DND-41 (cell line): Measurements from ENCODE around the gene SGIP1.

Experiments used
- ATAC-seq: fragments of 200-7000 bp; cut with Tn5 transposase; 3 replicates; pipeline ENCODE4 v1.9.1; 2021; ENCODE audit warnings: low read depth; ENCODE audit not compliant: insufficient read depth
- DNase-seq: peaks from one replicate; pipeline ENCODE4 v3.0.0-alpha.2; 2020
- H2AFZ ChIP-seq: 2 replicates; pipeline ENCODE4 v1.6.0; 2012; ENCODE audit warnings: low read depth, low read length
- H3K27ac ChIP-seq: 2 replicates; pipeline ENCODE4 v1.5.1; 2012; ENCODE audit warnings: low read length, inconsistent platforms
- H3K27me3 ChIP-seq: fragments of 200-600 bp; sonication (generic); 2 replicates; pipeline ENCODE4 v1.6.0; 2012; ENCODE audit warnings: low read length, mild to moderate bottlenecking, inconsistent platforms; ENCODE audit not compliant: insufficient read depth, poor library complexity
- H3K36me3 ChIP-seq: 2 replicates; pipeline ENCODE4 v1.5.1; 2012; ENCODE audit warnings: low read length, inconsistent platforms; ENCODE audit not compliant: insufficient read depth
- H3K4me1 ChIP-seq: 2 replicates; pipeline ENCODE4 v1.5.1; 2012; ENCODE audit warnings: mild to moderate bottlenecking, low read length; ENCODE audit not compliant: insufficient read depth
- H3K4me2 ChIP-seq: 2 replicates; pipeline ENCODE4 v1.6.0; 2012; ENCODE audit warnings: mild to moderate bottlenecking, moderate library complexity, low read length, inconsistent platforms; ENCODE audit not compliant: insufficient read depth
- H3K4me3 ChIP-seq, 2 experiments: fragments of 200-600 bp in 1 of 2; shearing (Covaris generic) in 1 of 2; 2 replicates each; pipeline ENCODE4 v1.5.1; 2012 to 2016; ENCODE audit warnings: inconsistent platforms in 2 of 2, low read length in 2 of 2, mild to moderate bottlenecking in 2 of 2, low read depth in 1 of 2, moderate library complexity in 1 of 2
- H3K79me2 ChIP-seq: 2 replicates; pipeline ENCODE4 v1.6.0; 2012; ENCODE audit warnings: low read length, inconsistent platforms; ENCODE audit not compliant: insufficient read depth
- H3K9ac ChIP-seq: 2 replicates; pipeline ENCODE4 v1.6.0; 2012; ENCODE audit warnings: low read depth, mild to moderate bottlenecking, inconsistent platforms, low read length, moderate library complexity
- H3K9me3 ChIP-seq: 2 replicates; pipeline ENCODE4 v1.5.1; 2012; ENCODE audit warnings: low read length, moderate library complexity, mild to moderate bottlenecking, inconsistent platforms; ENCODE audit not compliant: insufficient read depth, severe bottlenecking
- H4K20me1 ChIP-seq: 2 replicates; pipeline ENCODE4 v1.6.0; 2012; ENCODE audit warnings: low read length; ENCODE audit not compliant: insufficient read depth
- CTCF ChIP-seq: IDR thresholded peaks from 2 replicates; pipeline ENCODE4 v1.5.1; 2012; ENCODE audit warnings: borderline replicate concordance, low read length, moderate library complexity, mild to moderate bottlenecking; ENCODE audit not compliant: poor library complexity, severe bottlenecking; ENCODE audit errors: extremely low read depth
- EZH2 ChIP-seq: IDR thresholded peaks from 3 replicates; pipeline ENCODE4 v1.6.1; 2012; ENCODE audit warnings: borderline replicate concordance, low read depth, mild to moderate bottlenecking, moderate library complexity, low read length, inconsistent platforms; ENCODE audit not compliant: severe bottlenecking

The SGIP1 gene

GRCh38 chr1:66523562-66523961 is 10.4 kb upstream of the SGIP1 start:
- Histone ChIP-seq H3K4me3 (no peak overlapping the region), H4K20me1 (no peaks in the 10 kb centered on the region), H3K27ac (no peak overlapping the region), H3K4me2 (no peak overlapping the region), H3K36me3 (no peaks in the 10 kb centered on the region), H3K9ac (no peak overlapping the region), H3K27me3 (no peaks in the 10 kb centered on the region), H3K4me1 (no peaks in the 10 kb centered on the region), H3K9me3 (no peaks in the 10 kb centered on the region), H2AFZ (no peak overlapping the region), H3K79me2 (no peaks in the 10 kb centered on the region)
- ATAC-seq (no peak), DNase-seq (no peak)
- TF ChIP-seq EZH2 (no peak), CTCF (no peak)

- no peaks in the 10 kb centered on the region for H4K20me1 ChIP-seq
- H3K27me3 ChIP-seq: no peaks in the 10 kb centered on the region
- no peak overlapping the region for H2AFZ ChIP-seq
- H3K9me3 ChIP-seq: no peaks in the 10 kb centered on the region
- H3K4me2 ChIP-seq: no peak overlapping the region
- no peak overlapping the region for H3K9ac ChIP-seq
- no peaks in the 10 kb centered on the region for H3K4me1 ChIP-seq
- H3K36me3 ChIP-seq: no peaks in the 10 kb centered on the region
- H3K79me2 ChIP-seq: no peaks in the 10 kb centered on the region
- H3K27ac ChIP-seq: no peak overlapping the region
- DNase-seq: no peak
- no peak for ATAC-seq
- no peak overlapping the region for H3K4me3 ChIP-seq
- no peak for TF ChIP-seq CTCF
- no peak for TF ChIP-seq EZH2
Measured at GRCh38 chr1:66525086-66525485, 8.9 kb upstream of the SGIP1 start.

- Histone ChIP-seq H3K79me2 (no peaks in the 10 kb centered on the region), H3K9me3 (no peaks in the 10 kb centered on the region), H3K27ac (no peak overlapping the region), H3K4me2 (no peak overlapping the region), H4K20me1 (no peaks in the 10 kb centered on the region), H3K4me3 (no peak overlapping the region), H3K36me3 (no peaks in the 10 kb centered on the region), H3K4me1 (no peaks in the 10 kb centered on the region), H2AFZ (no peak overlapping the region), H3K27me3 (no peaks in the 10 kb centered on the region), H3K9ac (no peak overlapping the region)
- DNase-seq (no peak), ATAC-seq (no peak)
- no peak for TF ChIP-seq CTCF
- TF ChIP-seq EZH2: no peak
Measured at GRCh38 chr1:66526036-66526435, 7.9 kb upstream of the SGIP1 start.

GRCh38 chr1:66526991-66527390 is 7.0 kb upstream of the SGIP1 start:
- Histone ChIP-seq H4K20me1 (no peaks in the 10 kb centered on the region), H3K27me3 (no peaks in the 10 kb centered on the region), H3K4me1 (no peaks in the 10 kb centered on the region), H3K9me3 (no peaks in the 10 kb centered on the region), H3K4me3 (no peak overlapping the region), H3K79me2 (no peaks in the 10 kb centered on the region), H3K36me3 (no peaks in the 10 kb centered on the region), H3K4me2 (no peak overlapping the region), H3K27ac (no peak overlapping the region), H2AFZ (no peak overlapping the region), H3K9ac (no peak overlapping the region)
- ATAC-seq (no peak), DNase-seq (no peak)
- TF ChIP-seq EZH2 (no peak), CTCF (no peak)
